ENCODE results near the gene SLC7A7. TPM values are rescaled to one million over a fixed set of nuclear protein-coding genes. Genes with fewer than 3 reads are reported as not detected.
"Not testable (repeated sequence)": the region's sequence is repeated elsewhere in the genome, so short reads cannot be mapped to it uniquely, and the experiment has no call there.

Gene SLC7A7
- total and polyA plus RNA-seq, 2 experiments from 2014 or later = 0.63 to 0.65 TPM

DNA sequence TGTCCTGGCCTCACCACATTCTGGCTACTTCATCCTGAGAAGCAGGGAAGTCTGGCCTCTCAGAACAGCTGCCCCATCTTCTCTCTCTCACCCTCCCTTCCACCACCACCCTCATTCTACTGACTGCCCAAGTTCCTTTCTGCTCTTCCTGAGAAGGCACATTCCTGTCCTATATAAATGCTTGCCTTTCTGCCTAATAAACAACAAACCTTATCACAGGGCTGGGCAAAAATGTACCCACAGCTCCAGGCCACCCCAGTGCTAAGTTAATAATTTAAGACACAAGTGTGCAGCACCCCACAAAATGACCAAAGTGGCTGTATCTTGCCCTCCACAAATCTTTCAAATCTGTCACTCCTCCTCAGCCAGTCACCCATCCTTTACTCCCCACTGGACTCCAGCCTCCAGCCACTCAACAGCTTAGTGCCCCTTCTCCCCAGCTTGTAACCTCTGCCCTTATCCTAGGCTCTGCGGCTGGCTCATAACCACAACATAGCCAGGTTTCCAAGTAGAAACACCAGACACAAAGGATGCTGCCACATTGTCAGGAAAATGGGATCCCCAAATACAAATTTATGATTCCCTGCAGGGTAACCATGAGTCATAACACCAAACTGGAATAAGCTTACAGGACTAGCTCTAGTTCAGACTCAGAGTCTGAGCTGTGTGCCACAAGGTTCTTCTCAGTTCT, 33.8 kb downstream of the SLC7A7 start:
- H3K79me2 ChIP-seq (ENCODE audit: insufficient read depth) = no peaks in the 10 kb centered on the region
- H3K9ac ChIP-seq = no peak overlapping the region
- peak; percentile 63 for DNase-seq
- no peak overlapping the region for H3K4me3 ChIP-seq
- H3K9me2 ChIP-seq (ENCODE audit: insufficient read depth) = no peaks in the 10 kb centered on the region
- no peak for TF ChIP-seq EZH2 (IDR thresholded peaks at IDR 0.05; ENCODE audit: insufficient read depth, poor library complexity, severe bottlenecking)
- TF ChIP-seq EZH2phosphoT487 (IDR thresholded peaks at IDR 0.05; ENCODE audit: insufficient read depth, low read depth) = no peak
- H3F3A ChIP-seq (ENCODE audit: insufficient read depth) = peaks cover 16% of the 10 kb centered on the region; the same call in 1 of the 2 replicates
- WGBS, 2 experiments (ENCODE audit: low coverage in 1 of 2, low lambda C conversion rate in 2 of 2, missing lambda C conversion rate in 2 of 2) = 0 to 6% methylated on average over 1 of the region's 1 CpG
- no peak overlapping the region for H3K4me2 ChIP-seq (ENCODE audit: unreplicated experiment)
- in situ Hi-C loops (cut with MboI) = no loop called here
- no peak overlapping the region for H2AFZ ChIP-seq
- no peaks in the 10 kb centered on the region for H3K9me3 ChIP-seq (ENCODE audit: low read depth)
- H3K4me1 ChIP-seq (ENCODE audit: insufficient read depth) = peaks cover 11% of the 10 kb centered on the region
- no peaks in the 10 kb centered on the region for H3K36me3 ChIP-seq (ENCODE audit: low read depth)
- no peaks in the 10 kb centered on the region for H4K20me1 ChIP-seq (ENCODE audit: insufficient read depth)
- H3K27ac ChIP-seq = no peak overlapping the region
- no peaks in the 10 kb centered on the region for H3K27me3 ChIP-seq (replicated peaks; ENCODE audit: insufficient read depth)

DNA sequence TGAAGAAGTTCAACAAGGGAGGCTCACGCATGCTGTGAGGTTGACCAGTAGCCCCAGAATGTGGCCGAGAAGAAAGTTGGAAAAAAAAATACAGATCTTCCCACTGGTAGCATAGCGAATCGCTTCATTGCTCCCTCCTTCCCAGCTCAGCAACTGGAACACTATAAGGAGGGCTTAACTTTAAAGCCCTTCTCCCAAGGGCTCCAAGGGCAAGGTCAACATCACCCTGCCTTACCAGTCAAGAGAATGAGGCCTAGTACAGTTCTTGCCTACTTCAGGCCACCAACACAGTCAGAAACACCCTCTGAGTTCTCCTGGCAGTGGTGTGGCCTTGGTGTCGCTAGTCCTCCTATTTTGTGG, 34.3 kb downstream of the SLC7A7 start:
- no peak for DNase-seq
- no peak overlapping the region for H2AFZ ChIP-seq
- no peaks in the 10 kb centered on the region for H3K9me2 ChIP-seq (ENCODE audit: insufficient read depth)
- in situ Hi-C loops (cut with MboI) = no loop called here
- H3K9me3 ChIP-seq (ENCODE audit: low read depth) = no peaks in the 10 kb centered on the region
- H3K27ac ChIP-seq = no peak overlapping the region
- H3K27me3 ChIP-seq (replicated peaks; ENCODE audit: insufficient read depth) = no peaks in the 10 kb centered on the region
- H3K4me3 ChIP-seq = no peak overlapping the region
- H3F3A ChIP-seq (ENCODE audit: insufficient read depth) = peaks cover 16% of the 10 kb centered on the region; the same call in 1 of the 2 replicates
- TF ChIP-seq EZH2 (IDR thresholded peaks at IDR 0.05; ENCODE audit: insufficient read depth, poor library complexity, severe bottlenecking) = no peak
- no peak for TF ChIP-seq EZH2phosphoT487 (IDR thresholded peaks at IDR 0.05; ENCODE audit: insufficient read depth, low read depth)
- H3K36me3 ChIP-seq (ENCODE audit: low read depth) = no peaks in the 10 kb centered on the region
- peaks cover 11% of the 10 kb centered on the region for H3K4me1 ChIP-seq (ENCODE audit: insufficient read depth)
- WGBS, 2 experiments (ENCODE audit: low coverage in 1 of 2, low lambda C conversion rate in 2 of 2, missing lambda C conversion rate in 2 of 2) = 83 to 85% methylated on average over 5 of the region's 5 CpGs
- no peaks in the 10 kb centered on the region for H4K20me1 ChIP-seq (ENCODE audit: insufficient read depth)
- H3K9ac ChIP-seq = no peak overlapping the region
- H3K4me2 ChIP-seq (ENCODE audit: unreplicated experiment) = no peak overlapping the region
- no peaks in the 10 kb centered on the region for H3K79me2 ChIP-seq (ENCODE audit: insufficient read depth)

- in situ Hi-C loops (cut with MboI) = no loop called here
- Histone ChIP-seq H3K4me3 (no peak overlapping the region), H3K4me2 (ENCODE audit: unreplicated experiment) (no peak overlapping the region), H4K20me1 (ENCODE audit: insufficient read depth) (no peaks in the 10 kb centered on the region), H3K36me3 (ENCODE audit: low read depth) (no peaks in the 10 kb centered on the region), H3K9ac (no peak overlapping the region), H3K79me2 (ENCODE audit: insufficient read depth) (no peaks in the 10 kb centered on the region), H3K4me1 (ENCODE audit: insufficient read depth) (peaks cover 11% of the 10 kb centered on the region), H3F3A (ENCODE audit: insufficient read depth) (peaks cover 16% of the 10 kb centered on the region; the same call in 1 of the 2 replicates), H3K27ac (no peak overlapping the region), H3K9me2 (ENCODE audit: insufficient read depth) (no peaks in the 10 kb centered on the region), H2AFZ (no peak overlapping the region), H3K9me3 (ENCODE audit: low read depth) (no peaks in the 10 kb centered on the region), H3K27me3 (replicated peaks; ENCODE audit: insufficient read depth) (no peaks in the 10 kb centered on the region)
- TF ChIP-seq EZH2 (IDR thresholded peaks at IDR 0.05; ENCODE audit: insufficient read depth, poor library complexity, severe bottlenecking) (no peak), EZH2phosphoT487 (IDR thresholded peaks at IDR 0.05; ENCODE audit: insufficient read depth, low read depth) (no peak)
- peak; percentile 34 for DNase-seq
- WGBS, 2 experiments (ENCODE audit: low coverage in 1 of 2, low lambda C conversion rate in 2 of 2, missing lambda C conversion rate in 2 of 2) = 85 to 91% methylated on average over 2 of the region's 2 CpGs
Measured at GRCh38 chr14:22780105-22780679, 35.0 kb downstream of the SLC7A7 start.

GRCh38 chr14:22778084-22778483, 37.2 kb downstream of the SLC7A7 start:
- Histone ChIP-seq H3K27ac (no peak overlapping the region), H2AFZ (no peak overlapping the region), H3K36me3 (ENCODE audit: low read depth) (no peaks in the 10 kb centered on the region), H3K9me3 (ENCODE audit: low read depth) (no peaks in the 10 kb centered on the region), H3K4me3 (no peak overlapping the region), H3K4me2 (ENCODE audit: unreplicated experiment) (no peak overlapping the region), H3K79me2 (ENCODE audit: insufficient read depth) (no peaks in the 10 kb centered on the region), H3K9ac (no peak overlapping the region), H4K20me1 (ENCODE audit: insufficient read depth) (no peaks in the 10 kb centered on the region), H3K4me1 (ENCODE audit: insufficient read depth) (peaks cover 11% of the 10 kb centered on the region), H3K27me3 (replicated peaks; ENCODE audit: insufficient read depth) (no peaks in the 10 kb centered on the region), H3F3A (ENCODE audit: insufficient read depth) (peaks cover 16% of the 10 kb centered on the region; the same call in 1 of the 2 replicates), H3K9me2 (ENCODE audit: insufficient read depth) (no peaks in the 10 kb centered on the region)
- TF ChIP-seq EZH2phosphoT487 (IDR thresholded peaks at IDR 0.05; ENCODE audit: insufficient read depth, low read depth) = no peak
- no peak for TF ChIP-seq EZH2 (IDR thresholded peaks at IDR 0.05; ENCODE audit: insufficient read depth, poor library complexity, severe bottlenecking)
- in situ Hi-C loops (cut with MboI) = no loop called here
- WGBS, 2 experiments (ENCODE audit: low coverage in 1 of 2, low lambda C conversion rate in 2 of 2, missing lambda C conversion rate in 2 of 2) = 94 to 98% methylated on average over 2 of the region's 2 CpGs
- DNase-seq = no peak

DNA sequence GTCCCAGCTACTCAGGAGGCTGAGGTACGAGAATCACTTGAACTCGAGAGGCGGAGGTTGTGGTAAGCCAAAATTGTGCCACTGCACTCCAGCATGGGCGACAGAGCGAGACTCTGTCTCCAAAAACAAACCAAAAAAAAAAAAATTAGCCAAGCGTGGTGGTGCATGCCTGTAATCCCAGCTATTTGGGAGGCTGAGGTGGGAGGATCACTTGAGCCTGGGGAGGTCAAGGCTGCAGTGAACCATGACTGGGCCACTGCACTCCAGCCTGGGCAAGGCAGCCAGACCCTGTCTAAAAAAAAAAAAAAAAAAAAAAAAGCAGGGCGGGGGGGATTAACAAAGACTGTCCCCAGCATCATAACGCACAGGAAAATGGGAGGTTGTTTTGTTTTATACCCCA, 38.4 kb downstream of the SLC7A7 start:
- H4K20me1 ChIP-seq (ENCODE audit: insufficient read depth); DNase-seq; H3K79me2 ChIP-seq (ENCODE audit: insufficient read depth); H3K27ac ChIP-seq; H3K4me2 ChIP-seq (ENCODE audit: unreplicated experiment); H3K4me3 ChIP-seq; H3K9me3 ChIP-seq (ENCODE audit: low read depth); H3K9ac ChIP-seq; H3K36me3 ChIP-seq (ENCODE audit: low read depth); in situ Hi-C loops (cut with MboI); H3K9me2 ChIP-seq (ENCODE audit: insufficient read depth); H3K27me3 ChIP-seq (replicated peaks; ENCODE audit: insufficient read depth); H2AFZ ChIP-seq: not testable (repeated sequence)
- Histone ChIP-seq H3K4me1 (ENCODE audit: insufficient read depth) (peaks cover 10% of the 10 kb centered on the region), H3F3A (ENCODE audit: insufficient read depth) (peaks cover 20% of the 10 kb centered on the region; the same call in 1 of the 2 replicates)
- WGBS, 2 experiments (ENCODE audit: low coverage in 1 of 2, low lambda C conversion rate in 2 of 2, missing lambda C conversion rate in 2 of 2) = 78 to 81% methylated on average over 8 of the region's 8 CpGs

Measured in GM23248 (cell line).